ENCODE results near the gene MNT. TPM values are rescaled to one million over a fixed set of nuclear protein-coding genes. Genes with fewer than 3 reads are reported as not detected.
A peak's percentile ranks its signal among the peaks of the same experiment; 100 is the strongest.

Gene MNT
- total and polyA plus RNA-seq, 4 donors, result 10.2 to 47.0 (median 14.8) TPM

DNA sequence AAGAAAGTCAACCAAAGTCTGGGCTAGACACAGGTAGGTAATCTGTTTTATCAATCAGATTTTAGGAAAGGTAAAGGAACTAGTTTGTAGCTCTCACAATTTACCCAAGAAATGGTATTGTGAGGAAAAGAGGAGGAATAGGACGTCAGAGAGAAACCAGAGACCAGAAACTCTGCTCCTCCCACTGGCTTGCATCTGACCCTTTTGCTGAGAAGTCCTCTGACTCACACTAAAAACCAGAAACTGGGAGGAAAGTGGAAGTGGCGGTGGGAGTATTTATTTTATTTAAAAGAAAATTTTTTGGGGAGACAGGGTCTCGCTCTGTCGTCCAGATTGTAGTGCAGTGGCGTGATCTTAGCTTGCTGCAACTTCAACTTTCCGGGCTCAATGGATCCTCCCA, 38.0 kb upstream of the MNT start:
- Histone ChIP-seq H3K9ac (ENCODE audit: insufficient read depth in 1 of 2, low read length in 2 of 2) (no peak overlapping the region), H3K27me3 (ENCODE audit: control insufficient read depth in 3 of 3, insufficient read depth in 3 of 3, low read length in 2 of 3) (no peaks in the 10 kb centered on the region), H3K4me1 (ENCODE audit: control insufficient read depth in 5 of 5, insufficient read depth in 5 of 5, low read length in 5 of 5) (no peaks in the 10 kb centered on the region), H3K4me3 (no peak overlapping the region), H3K36me3 (ENCODE audit: control insufficient read depth in 4 of 4, insufficient read depth in 4 of 4, low read length in 4 of 4) (peaks cover 17 to 37% (median 28%) of the 10 kb centered on the region in 4 donors), H3K27ac (ENCODE audit: low read depth in 1 of 2, low read length in 1 of 2) (peak overlapping the region in 1 of 2 donors; percentile 55), H3K9me3 (ENCODE audit: control insufficient read depth in 4 of 4, insufficient read depth in 3 of 4, low read length in 3 of 4) (peaks cover 0 to 2% (median 0%) of the 10 kb centered on the region in 4 donors)
- no peak for ATAC-seq (ENCODE audit: insufficient read depth, low FRiP score)
- DNase-seq, result no peak
- 70 to 84% methylated on average over 6 of the region's 6 CpGs for WGBS, 2 donors
- TF ChIP-seq CTCF (IDR thresholded peaks at IDR 0.05; ENCODE audit: control extremely low read depth, extremely low read depth), result no peak

- DNase-seq (no peak), ATAC-seq (ENCODE audit: insufficient read depth, low FRiP score) (no peak)
- Histone ChIP-seq H3K4me1 (ENCODE audit: control insufficient read depth in 5 of 5, insufficient read depth in 5 of 5, low read length in 5 of 5) (no peaks in the 10 kb centered on the region), H3K27ac (ENCODE audit: low read depth in 1 of 2, low read length in 1 of 2) (no peak overlapping the region), H3K36me3 (ENCODE audit: control insufficient read depth in 4 of 4, insufficient read depth in 4 of 4, low read length in 4 of 4) (peaks cover 20 to 48% (median 31%) of the 10 kb centered on the region in 4 donors), H3K9ac (ENCODE audit: insufficient read depth in 1 of 2, low read length in 2 of 2) (no peak overlapping the region), H3K27me3 (ENCODE audit: control insufficient read depth in 3 of 3, insufficient read depth in 3 of 3, low read length in 2 of 3) (no peaks in the 10 kb centered on the region), H3K9me3 (ENCODE audit: control insufficient read depth in 4 of 4, insufficient read depth in 3 of 4, low read length in 3 of 4) (peaks cover 0 to 2% (median 0%) of the 10 kb centered on the region in 4 donors), H3K4me3 (no peak overlapping the region)
- 90 to 91% methylated on average over 5 of the region's 5 CpGs for WGBS, 2 donors
- no peak for TF ChIP-seq CTCF (IDR thresholded peaks at IDR 0.05; ENCODE audit: control extremely low read depth, extremely low read depth)
Observed at GRCh38 chr17:2436316-2436905, 35.6 kb upstream of the MNT start.

DNA sequence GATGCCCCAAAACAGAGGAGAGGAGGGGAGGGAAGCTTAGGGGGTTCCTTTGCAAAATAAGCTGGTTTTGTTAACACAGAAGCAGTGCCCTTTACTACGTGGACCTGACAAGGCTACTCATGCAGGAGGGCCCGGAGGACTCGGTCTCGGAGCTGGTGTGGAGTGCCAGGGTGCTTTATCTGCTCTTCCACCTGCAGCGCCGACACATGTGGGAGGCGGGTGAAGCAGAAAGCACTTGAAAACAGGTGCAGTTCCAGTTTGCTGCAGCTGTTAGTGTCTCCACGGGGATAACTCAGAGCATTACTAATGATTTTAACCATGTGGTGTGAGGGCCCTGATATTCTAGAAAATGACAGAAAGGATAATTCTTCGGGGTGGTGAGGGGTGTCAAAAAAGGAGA, 35.0 kb upstream of the MNT start:
- H3K9me3 ChIP-seq (ENCODE audit: control insufficient read depth in 4 of 4, insufficient read depth in 3 of 4, low read length in 3 of 4), result peaks cover 0 to 2% (median 0%) of the 10 kb centered on the region in 4 donors
- no peak for DNase-seq
- ATAC-seq (ENCODE audit: insufficient read depth, low FRiP score), result no peak
- H3K4me3 ChIP-seq, result no peak overlapping the region
- H3K27me3 ChIP-seq (ENCODE audit: control insufficient read depth in 3 of 3, insufficient read depth in 3 of 3, low read length in 2 of 3), result no peaks in the 10 kb centered on the region
- no peaks in the 10 kb centered on the region for H3K4me1 ChIP-seq (ENCODE audit: control insufficient read depth in 5 of 5, insufficient read depth in 5 of 5, low read length in 5 of 5)
- no peak overlapping the region for H3K9ac ChIP-seq (ENCODE audit: insufficient read depth in 1 of 2, low read length in 2 of 2)
- WGBS, 2 donors, result 80 to 82% methylated on average over 9 of the region's 9 CpGs
- no peak for TF ChIP-seq CTCF (IDR thresholded peaks at IDR 0.05; ENCODE audit: control extremely low read depth, extremely low read depth)
- H3K27ac ChIP-seq (ENCODE audit: low read depth in 1 of 2, low read length in 1 of 2), result no peak overlapping the region
- H3K36me3 ChIP-seq (ENCODE audit: control insufficient read depth in 4 of 4, insufficient read depth in 4 of 4, low read length in 4 of 4), result peaks cover 17 to 46% (median 28%) of the 10 kb centered on the region in 4 donors

All from lung (tissue), 12 donors.